Neuron (in vitro differentiated cells): ENCODE measurements around the gene ABCB9.
A peak's percentile ranks its signal among the peaks of the same experiment; 100 is the strongest.

ENCODE experiments used
- H2AFZ ChIP-seq: one replicate; pipeline ENCODE4 v1.6.1; 2013; ENCODE audit warnings: low read depth, mild to moderate bottlenecking, inconsistent platforms, low read length, moderate library complexity
- H3K27me3 ChIP-seq: one replicate; pipeline ENCODE4 v1.6.1; 2013; ENCODE audit warnings: low read length; ENCODE audit not compliant: insufficient read depth
- H3K36me3 ChIP-seq: one replicate; pipeline ENCODE4 v1.6.1; 2013; ENCODE audit warnings: low read length; ENCODE audit not compliant: insufficient read depth
- H3K4me1 ChIP-seq: one replicate; pipeline ENCODE4 v1.6.1; 2013; ENCODE audit warnings: low read length; ENCODE audit not compliant: insufficient read depth
- H3K4me3 ChIP-seq: 2 replicates; pipeline ENCODE4 v1.5.1; 2013; ENCODE audit warnings: mild to moderate bottlenecking, low read length, moderate library complexity
- H3K9me3 ChIP-seq: one replicate; pipeline ENCODE4 v1.6.1; 2013; ENCODE audit warnings: low read length

Gene ABCB9

DNA sequence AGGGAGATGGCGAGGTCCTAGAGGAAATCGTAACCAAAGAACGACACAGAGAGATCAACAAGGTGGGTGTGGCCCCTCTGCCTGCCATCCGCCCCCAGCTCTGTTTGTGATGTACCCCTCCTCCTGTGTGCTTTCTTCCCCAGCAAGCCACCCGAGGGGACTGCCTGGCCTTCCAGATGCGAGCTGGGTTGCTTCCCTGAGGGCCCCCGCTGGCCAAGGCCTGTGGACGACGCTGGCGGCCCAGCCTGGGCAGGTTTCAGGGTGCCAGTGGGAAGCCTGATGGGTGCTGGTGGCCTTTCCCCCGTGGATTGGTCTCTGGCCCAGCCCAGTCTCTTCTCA, 16.2 kb upstream of the ABCB9 start:
- Histone ChIP-seq H3K9me3 (no peaks in the 10 kb centered on the region), H3K4me1 (peaks cover 53% of the 10 kb centered on the region), H3K27me3 (no peaks in the 10 kb centered on the region), H3K36me3 (peaks cover 23% of the 10 kb centered on the region), H2AFZ (no peak overlapping the region), H3K4me3 (no peak overlapping the region)

DNA sequence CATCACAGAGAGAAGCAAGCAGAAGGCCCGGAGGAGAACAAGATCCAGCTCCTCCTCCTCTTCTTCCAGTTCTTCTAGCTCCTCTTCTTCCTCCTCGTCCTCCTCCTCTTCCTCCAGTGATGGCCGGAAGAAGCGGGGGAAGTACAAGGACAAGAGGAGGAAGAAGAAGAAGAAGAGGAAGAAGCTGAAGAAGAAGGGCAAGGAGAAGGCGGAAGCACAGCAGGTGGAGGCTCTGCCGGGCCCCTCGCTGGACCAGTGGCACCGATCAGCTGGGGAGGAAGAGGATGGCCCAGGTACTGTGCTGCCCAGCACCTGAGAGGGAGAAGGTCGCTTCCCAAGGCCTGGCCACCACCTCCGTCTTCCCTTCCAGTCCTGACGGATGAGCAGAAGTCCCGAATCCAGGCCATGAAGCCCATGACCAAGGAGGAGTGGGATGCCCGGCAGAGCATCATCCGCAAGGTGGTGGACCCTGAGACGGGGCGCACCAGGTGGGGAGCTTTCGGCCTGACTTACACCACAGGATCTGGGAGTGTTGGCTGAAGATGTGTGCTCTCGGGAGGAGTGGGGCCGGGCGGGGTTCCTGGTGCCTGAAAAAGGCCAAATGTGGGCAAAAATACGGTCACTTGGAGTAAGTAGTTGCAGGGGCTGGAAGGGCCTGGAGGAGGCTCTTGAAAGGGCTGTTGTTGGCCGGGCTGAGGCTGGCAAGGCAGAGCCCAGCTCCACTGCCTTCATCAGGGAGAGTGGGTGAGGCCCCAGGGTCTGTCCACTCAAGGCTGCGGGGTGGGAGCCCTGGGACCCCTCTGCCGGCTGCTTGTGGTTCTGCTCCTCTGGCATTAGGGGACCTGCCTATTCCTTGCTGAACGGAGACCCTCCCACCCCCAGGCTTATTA, 15.6 kb upstream of the ABCB9 start:
- no peak overlapping the region for H2AFZ ChIP-seq
- peaks cover 26% of the 10 kb centered on the region for H3K36me3 ChIP-seq

DNA sequence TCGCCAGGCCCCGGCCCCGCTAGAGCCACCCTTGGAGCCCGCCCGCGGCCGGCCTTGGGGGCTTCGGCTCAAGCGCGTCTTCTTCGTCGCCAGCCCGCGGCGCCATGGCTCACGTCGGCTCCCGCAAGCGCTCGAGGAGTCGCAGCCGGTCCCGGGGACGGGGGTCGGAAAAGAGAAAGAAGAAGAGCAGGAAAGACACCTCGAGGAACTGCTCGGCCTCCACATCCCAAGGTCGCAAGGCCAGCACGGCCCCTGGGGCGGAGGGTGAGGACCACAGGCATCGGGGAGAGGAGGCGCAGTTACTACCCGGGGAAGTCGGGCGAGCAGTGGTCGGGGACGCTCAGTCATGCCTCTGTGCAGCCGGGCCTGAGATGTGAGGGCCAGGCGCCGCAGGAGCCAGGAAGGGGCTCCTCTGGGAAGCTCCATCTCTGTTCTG, 14.8 kb upstream of the ABCB9 start:
- peaks cover 26% of the 10 kb centered on the region for H3K36me3 ChIP-seq
- H3K9me3 ChIP-seq: no peaks in the 10 kb centered on the region
- peaks cover 62% of the 10 kb centered on the region for H3K4me1 ChIP-seq
- peak overlapping the region; percentile 51 for H2AFZ ChIP-seq
- peak overlapping the region; percentile 84 for H3K4me3 ChIP-seq
- no peaks in the 10 kb centered on the region for H3K27me3 ChIP-seq

More for the DNA sequence above, 15.6 kb upstream of the ABCB9 start:
- Histone ChIP-seq H3K27me3 (no peaks in the 10 kb centered on the region), H3K4me3 (peak overlapping the region; percentile 84), H3K4me1 (peaks cover 54% of the 10 kb centered on the region), H3K9me3 (no peaks in the 10 kb centered on the region)

DNA sequence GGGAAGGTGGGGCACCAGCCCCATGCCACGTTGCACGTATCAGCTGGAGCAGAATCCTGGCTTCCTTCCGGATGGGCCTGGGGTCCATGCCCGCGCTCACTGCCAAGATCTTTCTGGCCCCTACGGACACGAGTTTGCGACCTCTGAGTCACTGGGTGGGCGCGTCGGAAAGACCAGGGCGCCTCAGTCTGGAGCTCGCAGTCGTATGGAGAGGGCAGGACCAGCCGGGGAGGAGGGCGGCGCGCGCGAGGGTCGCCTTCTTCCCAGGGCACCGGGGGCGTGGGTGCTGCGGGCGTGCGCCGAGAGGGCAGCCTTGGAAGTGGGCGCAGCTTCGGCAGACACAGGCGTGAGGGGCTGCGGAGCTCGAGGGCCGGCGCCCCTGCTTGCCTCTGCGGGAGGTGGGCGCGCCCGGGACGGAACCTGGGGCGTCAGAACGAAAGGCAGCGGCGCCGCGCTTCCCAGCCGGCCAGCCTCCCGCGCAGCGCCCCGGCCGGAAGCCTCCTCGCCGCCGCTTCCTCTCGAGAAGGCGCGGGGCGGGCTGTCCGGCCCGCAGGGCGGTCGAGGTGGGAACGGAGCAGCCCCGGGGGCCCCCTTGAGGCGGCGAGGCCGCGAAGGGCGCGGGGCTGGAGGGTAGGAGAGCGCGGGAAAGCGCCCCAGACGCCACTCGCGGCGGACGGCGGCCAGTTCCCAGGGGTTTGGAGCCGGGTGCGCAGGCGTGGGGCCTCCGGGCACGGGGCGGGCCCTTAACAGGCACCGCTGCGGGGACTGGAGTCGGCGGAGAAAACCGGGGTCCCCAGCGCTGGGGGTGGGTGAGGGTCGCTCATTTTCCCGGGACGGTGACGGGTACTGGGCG, 14.1 kb upstream of the ABCB9 start, which contains the start of gene ARL6IP4:
ARL6IP4 (plus strand) TSS at position 499 of the 853 bp plus-strand sequence. CDS start 459 bp downstream, outside the sequence.
- Histone ChIP-seq H3K4me3 (peak within 1 kb of the TSS; percentile 84), H3K4me1 (peaks cover 67% of the 10 kb centered on the region), H2AFZ (peak within 1 kb of the TSS; percentile 51), H3K27me3 (no peaks in the 10 kb centered on the region), H3K36me3 (peaks cover 26% of the 10 kb centered on the region), H3K9me3 (no peaks in the 10 kb centered on the region)

DNA sequence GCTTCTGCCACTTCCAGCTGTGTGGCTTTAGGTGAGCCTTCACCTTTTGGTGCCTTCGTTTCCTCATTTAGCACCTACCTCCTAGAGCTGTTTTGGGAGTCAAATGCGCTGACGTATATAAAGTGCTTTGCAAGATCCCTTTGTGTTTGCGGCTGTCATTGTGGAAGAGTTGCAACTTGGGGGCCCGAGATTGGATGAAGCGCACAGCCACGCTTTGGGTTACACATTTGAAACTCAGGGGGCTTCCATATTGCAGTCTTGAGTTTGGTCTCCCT, 13.6 kb upstream of the ABCB9 start:
- Histone ChIP-seq H2AFZ (peak overlapping the region; percentile 51), H3K36me3 (peaks cover 26% of the 10 kb centered on the region), H3K27me3 (no peaks in the 10 kb centered on the region), H3K4me1 (peaks cover 62% of the 10 kb centered on the region), H3K4me3 (peak overlapping the region; percentile 84), H3K9me3 (no peaks in the 10 kb centered on the region)

DNA sequence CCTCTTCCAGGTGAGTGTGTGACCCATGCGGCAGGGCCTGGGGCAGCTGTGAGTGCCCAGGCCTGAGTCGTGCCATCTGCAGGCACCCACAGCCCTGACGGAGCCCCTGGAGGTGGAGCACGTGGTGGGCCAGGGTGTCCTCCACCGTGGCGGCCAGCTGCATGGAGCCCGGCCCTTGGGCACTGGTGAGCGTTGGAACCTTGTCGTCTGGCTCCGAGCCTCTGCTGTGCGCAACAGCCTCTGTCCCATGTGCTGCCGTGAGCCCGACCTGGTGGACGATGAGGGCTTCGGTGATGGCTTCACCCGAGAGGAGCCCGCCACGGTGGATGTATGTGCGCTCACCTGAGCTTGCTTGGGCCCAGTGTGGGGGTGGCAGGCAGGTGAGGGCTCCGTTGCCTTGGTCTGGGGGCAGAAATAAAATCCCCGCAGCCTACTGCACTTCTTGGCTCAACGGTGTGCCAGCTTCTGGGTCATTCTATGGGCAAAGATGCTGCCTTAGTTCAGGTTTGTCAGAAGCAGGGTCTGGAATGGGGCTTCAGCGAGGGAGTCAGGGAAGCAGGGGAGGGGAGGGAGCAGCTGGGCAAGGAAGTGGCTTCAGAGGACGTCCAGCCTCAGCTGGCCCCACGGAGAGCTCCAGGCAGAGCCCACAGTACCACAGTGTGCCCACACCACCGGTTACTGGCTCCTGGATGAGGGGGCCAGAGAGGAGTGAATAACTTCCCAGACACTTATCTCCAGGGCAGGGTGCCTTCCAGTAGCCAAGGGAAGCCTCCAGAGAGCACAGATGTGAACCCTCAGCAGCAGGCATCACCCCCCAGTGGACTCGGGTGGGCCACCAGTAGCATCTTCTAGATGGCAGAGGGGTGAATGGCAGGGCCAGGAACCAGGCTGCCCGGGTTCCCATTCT, 13.0 kb upstream of the ABCB9 start:
- peak overlapping the region; percentile 51 for H2AFZ ChIP-seq
- peaks cover 56% of the 10 kb centered on the region for H3K4me1 ChIP-seq
- H3K36me3 ChIP-seq: peaks cover 26% of the 10 kb centered on the region
- peak overlapping the region; percentile 84 for H3K4me3 ChIP-seq
- no peaks in the 10 kb centered on the region for H3K27me3 ChIP-seq
- no peaks in the 10 kb centered on the region for H3K9me3 ChIP-seq

DNA sequence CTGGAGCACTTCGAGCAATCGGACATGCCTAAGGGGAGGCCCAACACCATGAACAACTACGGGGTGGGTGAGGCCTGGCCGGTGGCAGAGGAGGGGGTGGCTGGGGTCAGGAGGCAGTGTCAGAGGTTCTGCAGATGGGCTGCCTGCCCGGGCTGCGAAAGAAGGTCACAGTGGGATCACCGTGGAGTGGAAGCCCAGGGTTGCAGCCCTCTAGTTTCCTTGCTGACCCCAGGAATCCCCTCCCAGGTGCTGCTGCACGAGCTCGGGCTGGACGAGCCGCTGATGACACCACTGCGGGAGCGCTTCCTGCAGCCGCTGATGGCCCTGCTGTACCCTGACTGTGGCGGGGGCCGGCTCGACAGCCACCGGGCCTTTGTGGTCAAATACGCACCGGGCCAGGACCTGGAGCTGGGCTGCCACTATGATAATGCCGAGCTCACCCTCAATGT, 12.3 kb upstream of the ABCB9 start:
- no peaks in the 10 kb centered on the region for H3K9me3 ChIP-seq
- peaks cover 26% of the 10 kb centered on the region for H3K36me3 ChIP-seq
- H3K4me1 ChIP-seq: peaks cover 52% of the 10 kb centered on the region
- no peaks in the 10 kb centered on the region for H3K27me3 ChIP-seq
- H2AFZ ChIP-seq: no peak overlapping the region
- no peak overlapping the region for H3K4me3 ChIP-seq

DNA sequence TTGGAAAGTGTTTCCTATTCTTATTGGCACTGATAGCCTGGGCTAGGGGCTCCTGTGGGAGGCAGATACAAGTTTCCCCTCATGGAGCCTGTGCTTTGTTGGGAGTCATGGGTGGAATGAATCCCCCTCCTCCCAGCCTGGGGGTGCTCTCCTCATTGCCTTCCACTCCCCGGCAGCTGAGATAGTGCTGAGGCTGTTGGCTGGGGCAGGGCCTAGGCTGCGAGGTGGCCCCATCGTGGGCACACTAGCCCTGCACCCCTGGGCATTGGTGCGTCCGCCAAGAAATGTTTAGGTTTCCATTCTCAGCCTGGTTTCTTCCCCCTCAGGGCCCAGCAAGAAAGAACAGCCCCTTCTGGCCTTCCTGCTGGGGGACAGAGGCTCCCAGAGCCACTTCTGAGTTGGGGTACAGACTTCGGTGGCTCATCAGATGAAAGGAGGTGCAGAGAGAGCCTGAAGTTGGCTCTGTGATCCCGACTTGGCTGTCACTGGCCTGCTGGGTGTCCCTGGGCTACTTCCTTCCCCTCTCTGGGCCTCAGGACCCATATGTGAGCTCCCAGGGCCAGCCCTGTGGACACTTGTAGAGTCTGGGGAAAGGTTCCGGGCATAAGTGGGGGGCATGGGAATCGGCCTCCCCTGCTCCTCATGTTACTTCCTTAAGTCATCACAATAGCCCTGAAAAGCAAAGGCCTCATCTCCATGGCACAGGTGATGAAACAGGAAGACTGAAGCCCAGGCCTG, 11.6 kb upstream of the ABCB9 start:
- Histone ChIP-seq H3K36me3 (peaks cover 19% of the 10 kb centered on the region), H2AFZ (no peak overlapping the region), H3K9me3 (no peaks in the 10 kb centered on the region), H3K4me3 (no peak overlapping the region), H3K4me1 (peaks cover 46% of the 10 kb centered on the region), H3K27me3 (no peaks in the 10 kb centered on the region)

DNA sequence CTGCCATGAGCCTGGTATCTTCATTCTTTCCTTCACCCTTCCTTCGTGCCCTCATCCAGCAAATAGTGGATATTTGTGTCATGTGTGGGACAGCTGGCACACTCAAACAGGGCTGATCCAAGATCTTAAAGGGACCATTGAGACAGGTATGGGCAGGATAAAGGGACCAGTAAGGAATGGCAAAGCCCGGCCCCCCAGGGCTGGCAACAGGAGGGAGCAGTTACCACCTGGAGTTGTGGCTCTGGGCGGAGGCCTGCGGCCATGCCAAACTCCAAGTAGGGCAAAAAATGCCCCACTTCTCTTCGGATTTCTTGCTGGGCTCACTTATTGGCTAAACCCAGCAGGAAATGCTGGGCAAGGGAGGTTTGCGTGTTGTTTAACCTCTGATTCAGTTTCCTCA, 10.9 kb upstream of the ABCB9 start:
- Histone ChIP-seq H3K4me1 (peaks cover 41% of the 10 kb centered on the region), H3K27me3 (no peaks in the 10 kb centered on the region), H3K9me3 (no peaks in the 10 kb centered on the region), H3K36me3 (peaks cover 16% of the 10 kb centered on the region), H2AFZ (no peak overlapping the region), H3K4me3 (no peak overlapping the region)

DNA sequence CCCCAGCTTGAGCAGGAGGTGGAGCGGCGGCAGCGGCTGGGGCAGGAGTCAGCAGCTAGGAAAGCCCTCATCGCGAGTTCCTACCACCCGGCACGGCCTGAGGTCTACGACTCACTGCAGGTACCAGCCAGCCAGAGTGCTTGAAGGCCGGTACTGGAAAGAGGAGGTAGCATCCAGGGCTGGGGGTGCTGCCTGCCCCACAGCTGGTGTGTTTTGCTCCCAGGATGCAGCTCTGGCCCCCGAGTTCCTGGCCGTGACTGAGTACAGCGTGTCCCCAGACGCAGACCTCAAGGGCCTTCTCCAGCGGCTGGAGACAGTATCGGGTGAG, 10.3 kb upstream of the ABCB9 start:
- peaks cover 36% of the 10 kb centered on the region for H3K4me1 ChIP-seq
- peaks cover 11% of the 10 kb centered on the region for H3K36me3 ChIP-seq
- H3K27me3 ChIP-seq: no peaks in the 10 kb centered on the region
- no peak overlapping the region for H3K4me3 ChIP-seq
- no peak overlapping the region for H2AFZ ChIP-seq
- H3K9me3 ChIP-seq: no peaks in the 10 kb centered on the region

DNA sequence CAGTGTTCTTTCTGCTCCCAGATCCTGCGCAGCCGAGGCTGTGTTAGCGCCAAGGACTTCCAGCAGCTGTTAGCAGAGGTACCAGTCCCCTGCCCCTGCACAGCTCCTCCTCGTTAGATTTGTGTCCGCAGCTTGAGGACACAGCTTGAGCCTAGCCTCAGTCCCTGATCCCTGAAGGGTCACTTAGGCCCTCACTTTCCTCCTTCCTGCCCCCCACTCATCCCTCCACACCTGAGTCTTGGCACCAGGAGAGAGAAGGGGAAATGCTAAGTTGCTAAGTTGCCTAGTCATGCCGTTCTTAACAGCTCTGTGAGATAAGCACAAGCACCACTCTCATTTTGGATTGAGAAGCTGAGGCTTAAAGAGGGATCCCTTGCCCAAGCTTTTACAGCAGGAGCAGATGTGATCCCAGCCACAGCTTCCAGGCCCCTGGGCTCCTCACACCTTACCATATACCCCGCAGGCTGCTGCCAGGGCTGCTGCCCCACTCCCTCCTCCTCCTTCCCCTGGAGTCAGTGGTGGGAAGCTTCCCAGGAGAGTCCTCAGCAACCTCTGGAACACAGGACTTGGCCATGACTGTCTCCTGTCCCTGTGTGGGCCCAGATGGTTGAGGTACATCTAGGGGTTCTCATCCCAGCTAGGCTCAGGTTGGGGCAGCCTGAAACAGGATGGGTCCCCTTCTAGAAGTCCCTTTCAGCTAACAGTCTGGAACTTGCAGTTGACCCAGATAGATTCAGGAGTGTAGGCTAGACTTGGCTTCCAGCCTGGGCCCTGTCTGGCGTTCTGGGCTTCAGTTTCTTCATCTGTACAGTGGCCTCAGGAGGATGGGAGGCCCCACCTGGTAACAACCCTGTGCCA, 9.8 kb upstream of the ABCB9 start:
- peaks cover 30% of the 10 kb centered on the region for H3K4me1 ChIP-seq

More for the DNA sequence above, 9.8 kb upstream of the ABCB9 start:
- peaks cover 11% of the 10 kb centered on the region for H3K36me3 ChIP-seq
- peak overlapping the region; percentile 87 for H3K4me3 ChIP-seq
- H2AFZ ChIP-seq: no peak overlapping the region
- H3K27me3 ChIP-seq: no peaks in the 10 kb centered on the region
- H3K9me3 ChIP-seq: no peaks in the 10 kb centered on the region
